ENCODE results near the gene ARL5A. TPM values are rescaled to one million over a fixed set of nuclear protein-coding genes. Genes with fewer than 3 reads are reported as not detected.

The ARL5A gene
- total and polyA plus RNA-seq, 2 of the 4 experiments (the other 2 are of a cell fraction) = 22.3 to 45.5 TPM

GRCh38 chr2:151815821-151816489 is 12.3 kb downstream of the ARL5A start:
- H2AFZ ChIP-seq (replicated peaks; ENCODE audit: low read length, poor library complexity) = no peak overlapping the region
- no peak overlapping the region for H4K8ac ChIP-seq (ENCODE audit: low read depth in 2 of 2, low read length in 2 of 2)
- intact Hi-C loops (cut with micrococcal nuclease) (no loop called here), in situ Hi-C loops (cut with MboI; ENCODE audit: low sequenced_read_pairs) (no loop called here), dilution Hi-C loops (cut with HindIII; ENCODE audit: low sequenced_read_pairs, unreplicated experiment) (no loop called here)
- no peaks in the 10 kb centered on the region for H3K27me3 ChIP-seq (ENCODE audit: control insufficient read depth, insufficient read depth, low read length)
- H2AK5ac ChIP-seq (ENCODE audit: low read depth, low read length) = no peak overlapping the region
- H3K14ac ChIP-seq (replicated peaks; ENCODE audit: low read depth, low read length) = no peak overlapping the region
- ChIA-PET POLR2A (ENCODE audit: unreplicated experiment) (interaction anchor here (0.6 kb wide), 1 partner anchor 516 kb away, joined by 4 read pairs; no protein-coding TSS in a partner anchor), CTCF (no interaction called here)
- WGBS, 2 experiments (ENCODE audit: extremely low coverage in 2 of 2, insufficient read length in 1 of 2) = 70% methylated on average over 2 of the region's 9 CpGs; no CpG with 5 or more reads in 1 of the 2 experiments
- H4K20me1 ChIP-seq (ENCODE audit: insufficient read depth, low read length) = peaks cover 29% of the 10 kb centered on the region; the same call in 1 of the 2 replicates
- no peaks in the 10 kb centered on the region for H3K9me3 ChIP-seq (ENCODE audit: control insufficient read depth, insufficient read depth, low read length)
- H2BK20ac ChIP-seq (ENCODE audit: low read depth, low read length) = no peak overlapping the region
- no peak for TF ChIP-seq RCOR1 (IDR thresholded peaks at IDR 0.05; ENCODE audit: insufficient replicate concordance, low read length)
- TF ChIP-seq, protein P1, sequence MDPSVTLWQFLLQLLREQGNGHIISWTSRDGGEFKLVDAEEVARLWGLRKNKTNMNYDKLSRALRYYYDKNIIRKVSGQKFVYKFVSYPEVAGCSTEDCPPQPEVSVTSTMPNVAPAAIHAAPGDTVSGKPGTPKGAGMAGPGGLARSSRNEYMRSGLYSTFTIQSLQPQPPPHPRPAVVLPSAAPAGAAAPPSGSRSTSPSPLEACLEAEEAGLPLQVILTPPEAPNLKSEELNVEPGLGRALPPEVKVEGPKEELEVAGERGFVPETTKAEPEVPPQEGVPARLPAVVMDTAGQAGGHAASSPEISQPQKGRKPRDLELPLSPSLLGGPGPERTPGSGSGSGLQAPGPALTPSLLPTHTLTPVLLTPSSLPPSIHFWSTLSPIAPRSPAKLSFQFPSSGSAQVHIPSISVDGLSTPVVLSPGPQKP (IDR thresholded peaks at IDR 0.05; ENCODE audit: borderline replicate concordance, low read depth, low read length) = no peak
- TF ChIP-seq BHLHE40 (IDR thresholded peaks at IDR 0.05; ENCODE audit: low read depth, low read length) = no peak
- H4K91ac ChIP-seq (ENCODE audit: insufficient read depth, low read depth, low read length) = no peak overlapping the region
- peaks cover 12% of the 10 kb centered on the region for H3K36me3 ChIP-seq (ENCODE audit: control insufficient read depth, insufficient read depth, low read length)
- no peak overlapping the region for H3K4me3 ChIP-seq (ENCODE audit: insufficient read depth, low read depth, low read length)
- H3K79me1 ChIP-seq (ENCODE audit: low read depth in 1 of 2, low read length in 2 of 2) = peaks cover 21 to 41% of the 10 kb centered on the region in 2 experiments
- DNase-seq = no peak
- H3K23ac ChIP-seq (ENCODE audit: low read depth, low read length) = no peak overlapping the region
- H2BK120ac ChIP-seq (ENCODE audit: low read depth, low read length) = no peak overlapping the region
- no peak overlapping the region for H4K5ac ChIP-seq (ENCODE audit: low read depth, low read length)
- H3K4me2 ChIP-seq (ENCODE audit: low read depth, low read length) = no peak overlapping the region
- H2AK9ac ChIP-seq (replicated peaks; ENCODE audit: low read depth, low read length, poor library complexity) = no peak overlapping the region
- no peak overlapping the region for H3K56ac ChIP-seq (ENCODE audit: extremely low read depth, insufficient read depth, low read length)
- no peak overlapping the region for H2BK15ac ChIP-seq (ENCODE audit: low read depth, low read length)
- H2BK5ac ChIP-seq (ENCODE audit: low read depth, low read length, poor library complexity, severe bottlenecking) = no peak overlapping the region
- no peak for ATAC-seq (ENCODE audit: low read depth)
- H3K18ac ChIP-seq (ENCODE audit: low read depth, low read length) = no peak overlapping the region
- no peak overlapping the region for H3K9ac ChIP-seq (ENCODE audit: low read depth, low read length)
- H3K4ac ChIP-seq (ENCODE audit: low read depth, low read length) = no peak overlapping the region
- H3K4me1 ChIP-seq (ENCODE audit: control insufficient read depth, insufficient read depth, low read length) = no peaks in the 10 kb centered on the region
- no peaks in the 10 kb centered on the region for H3K9me1 ChIP-seq (ENCODE audit: insufficient read depth, low read length)
- no TSS peak for BruUV-seq (replicated peaks)
- no peak overlapping the region for H3K27ac ChIP-seq (ENCODE audit: insufficient read depth, low read length)

Data from IMR-90 (cell line).